Mucosa of rectum (tissue), 2 donors: ENCODE measurements around the gene SPIC.
"Not testable (repeated sequence)": the region's sequence is repeated elsewhere in the genome, so short reads cannot be mapped to it uniquely, and the experiment has no call there.

Experiments used
- H3K27ac ChIP-seq, 2 donors: one replicate each; pipeline ENCODE4 v1.7.0; 2013; ENCODE audit warnings: inconsistent platforms in 2 of 2, low read depth in 2 of 2, low read length in 2 of 2
- H3K27me3 ChIP-seq, 2 donors: one replicate each; pipeline ENCODE4 v1.7.0; 2013; ENCODE audit warnings: low read length in 2 of 2; ENCODE audit not compliant: control insufficient read depth in 2 of 2, insufficient read depth in 2 of 2
- H3K36me3 ChIP-seq, 2 donors: one replicate each; pipeline ENCODE4 v1.7.0; 2013; ENCODE audit warnings: low read length in 2 of 2; ENCODE audit not compliant: control insufficient read depth in 2 of 2, insufficient read depth in 2 of 2
- H3K4me1 ChIP-seq, 2 donors: one replicate each; pipeline ENCODE4 v1.7.0; 2013; ENCODE audit warnings: low read length in 2 of 2, mild to moderate bottlenecking in 1 of 2; ENCODE audit not compliant: control insufficient read depth in 2 of 2, insufficient read depth in 2 of 2
- H3K4me3 ChIP-seq, 2 donors: one replicate each; pipeline ENCODE4 v1.7.0; 2013; ENCODE audit warnings: low read length in 2 of 2
- H3K9ac ChIP-seq, 2 donors: one replicate each; pipeline ENCODE4 v1.7.0; 2013; ENCODE audit warnings: low read length in 2 of 2, low read depth in 1 of 2, mild to moderate bottlenecking in 1 of 2
- H3K9me3 ChIP-seq, 2 donors: one replicate each; pipeline ENCODE4 v1.7.0; 2013; ENCODE audit warnings: low read length in 2 of 2; ENCODE audit not compliant: control insufficient read depth in 2 of 2
- donor health status: healthy.
- donor health status: Normal muscosa, but diverticular disease.

SPIC gene

GRCh38 chr12:101474711-101475386 lies at the start of gene SPIC:
Gene SPIC (plus strand): TSS chr12:101475336. CDS start chr12:101476905, 1,569 bp downstream.
- H3K27ac ChIP-seq: no peak within 1 kb of the TSS

DNA sequence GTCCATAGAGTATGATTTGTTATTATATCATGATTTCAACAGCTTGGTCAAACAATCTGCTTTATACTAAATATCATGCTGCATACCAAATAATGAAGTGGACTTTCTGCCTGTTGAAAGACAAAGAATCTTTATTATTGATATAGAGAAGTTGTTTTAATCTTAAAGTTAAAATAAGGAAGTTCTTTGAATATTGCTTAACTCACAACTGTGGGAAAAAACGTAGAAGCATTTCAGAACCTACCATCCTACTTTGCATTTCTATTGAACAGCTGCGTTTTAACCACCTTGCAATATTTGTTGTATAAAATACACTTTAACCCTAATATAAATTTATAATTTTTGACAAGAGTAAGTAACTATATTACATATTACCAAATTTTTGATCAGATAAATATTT lies 44.7 kb upstream of the SPIC start:
- H3K4me3 ChIP-seq: no peak overlapping the region
- no peaks in the 10 kb centered on the region for H3K36me3 ChIP-seq
- H3K9me3 ChIP-seq: no peaks in the 10 kb centered on the region
- H3K27me3 ChIP-seq: no peaks in the 10 kb centered on the region
- no peak overlapping the region for H3K27ac ChIP-seq
- H3K9ac ChIP-seq: no peak overlapping the region
- no peaks in the 10 kb centered on the region for H3K4me1 ChIP-seq

More at GRCh38 chr12:101474711-101475386, at the start of gene SPIC:
- Histone ChIP-seq H3K4me1 (no peaks in the 10 kb centered on the region), H3K4me3 (no peak within 1 kb of the TSS), H3K27me3 (no peaks in the 10 kb centered on the region), H3K9me3 (no peaks in the 10 kb centered on the region), H3K36me3 (no peaks in the 10 kb centered on the region), H3K9ac (no peak within 1 kb of the TSS)

DNA sequence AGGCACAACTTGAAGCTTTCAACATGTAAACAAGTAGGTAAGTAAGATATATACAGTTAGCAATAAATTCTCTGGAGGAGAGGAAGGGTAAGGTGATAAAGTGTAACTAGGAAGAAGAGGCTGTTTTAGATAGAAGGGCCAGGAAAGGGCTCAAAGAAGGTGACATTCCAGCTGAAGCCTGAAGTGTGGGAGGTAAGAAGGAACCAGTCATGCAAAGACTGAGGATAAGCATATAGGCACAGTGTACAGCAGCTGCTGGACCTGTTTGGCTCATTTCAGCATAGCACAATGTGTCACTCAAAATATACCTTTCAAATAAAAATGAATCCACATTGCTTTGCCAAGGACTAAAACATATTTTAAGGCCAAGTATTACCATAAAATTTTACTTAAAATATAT lies 39.0 kb upstream of the SPIC start:
- H3K27ac ChIP-seq: no peak overlapping the region
- no peak overlapping the region for H3K4me3 ChIP-seq

GRCh38 chr12:101439236-101439635 lies 35.9 kb upstream of the SPIC start:
- H3K9ac ChIP-seq: no peak overlapping the region
- no peaks in the 10 kb centered on the region for H3K4me1 ChIP-seq

More for the DNA sequence above, 39.0 kb upstream of the SPIC start:
- no peaks in the 10 kb centered on the region for H3K4me1 ChIP-seq
- no peaks in the 10 kb centered on the region for H3K36me3 ChIP-seq
- H3K27me3 ChIP-seq: no peaks in the 10 kb centered on the region
- H3K9ac ChIP-seq: no peak overlapping the region
- H3K9me3 ChIP-seq: no peaks in the 10 kb centered on the region

DNA sequence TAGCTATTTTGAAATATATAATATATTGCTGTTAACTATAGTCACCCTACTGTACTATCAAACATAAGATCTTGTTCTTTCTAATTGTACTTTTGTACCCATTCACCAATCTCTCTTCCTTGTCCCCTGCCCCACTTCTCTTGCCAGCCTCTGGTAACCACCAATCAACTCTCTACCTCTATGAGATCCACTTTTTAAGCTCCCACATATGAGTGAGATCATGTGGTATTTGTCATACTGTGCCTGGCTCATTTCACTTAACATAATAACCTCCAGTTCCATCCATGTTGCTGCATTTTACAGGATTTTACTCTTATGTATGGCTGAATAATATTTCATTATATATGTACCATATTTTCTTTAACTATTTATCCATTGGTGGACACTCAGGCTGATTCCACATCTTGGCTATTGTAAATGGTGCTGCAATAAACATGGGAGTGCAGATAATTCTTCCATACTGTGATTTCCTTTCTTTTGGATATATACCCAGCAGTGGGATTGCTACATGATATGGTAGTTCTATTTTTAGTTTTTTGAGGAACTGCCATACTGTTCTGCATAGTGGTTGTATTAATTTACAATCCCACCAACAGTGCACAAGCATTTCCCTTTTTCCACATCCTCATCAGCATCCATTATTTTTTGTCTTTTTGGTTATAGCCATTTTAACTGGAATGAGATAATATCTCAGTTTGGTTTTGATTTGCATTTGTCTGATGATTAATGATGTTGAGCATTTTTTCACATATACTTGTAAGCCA lies 33.5 kb upstream of the SPIC start:
- no peaks in the 10 kb centered on the region for H3K27me3 ChIP-seq

More at GRCh38 chr12:101439236-101439635, 35.9 kb upstream of the SPIC start:
- Histone ChIP-seq H3K9me3 (no peaks in the 10 kb centered on the region), H3K36me3 (no peaks in the 10 kb centered on the region), H3K4me3 (no peak overlapping the region), H3K27me3 (no peaks in the 10 kb centered on the region), H3K27ac (no peak overlapping the region)

GRCh38 chr12:101455685-101456084 lies 19.5 kb upstream of the SPIC start:
- H3K4me3 ChIP-seq: no peak overlapping the region
- peaks cover 0 to 2% of the 10 kb centered on the region in 2 donors for H3K4me1 ChIP-seq
- H3K27ac ChIP-seq: no peak overlapping the region
- no peaks in the 10 kb centered on the region for H3K36me3 ChIP-seq
- no peaks in the 10 kb centered on the region for H3K9me3 ChIP-seq
- no peak overlapping the region for H3K9ac ChIP-seq
- no peaks in the 10 kb centered on the region for H3K27me3 ChIP-seq

More for the DNA sequence above, 33.5 kb upstream of the SPIC start:
- Histone ChIP-seq H3K27ac (no peak overlapping the region), H3K9me3 (no peaks in the 10 kb centered on the region), H3K36me3 (no peaks in the 10 kb centered on the region), H3K4me1 (no peaks in the 10 kb centered on the region), H3K4me3 (no peak overlapping the region), H3K9ac (no peak overlapping the region)

- Histone ChIP-seq H3K4me3 (no peak overlapping the region), H3K27me3 (no peaks in the 10 kb centered on the region), H3K9ac (no peak overlapping the region), H3K9me3 (no peaks in the 10 kb centered on the region), H3K36me3 (no peaks in the 10 kb centered on the region), H3K27ac (no peak overlapping the region), H3K4me1 (peaks cover 0 to 2% of the 10 kb centered on the region in 2 donors)
These were observed 15.3 kb upstream of the SPIC start for GRCh38 chr12:101459642-101460346.

DNA sequence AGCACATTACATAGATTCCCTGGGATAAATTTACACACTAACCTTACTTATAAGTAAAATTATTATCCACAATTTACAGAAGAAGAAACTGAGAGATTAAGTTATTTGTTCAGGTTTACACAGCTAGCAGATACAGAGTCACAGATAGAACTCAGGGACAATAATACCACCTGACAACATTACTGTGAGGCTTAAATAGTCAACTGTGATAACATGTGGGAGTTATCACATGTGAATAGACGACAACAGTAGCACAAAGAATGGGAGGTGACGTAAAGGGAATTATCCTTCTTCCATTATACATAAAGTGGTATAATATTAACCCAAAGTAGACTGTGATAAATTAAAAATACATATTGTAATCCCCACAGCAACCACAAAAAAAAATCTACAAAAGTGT lies 6.2 kb upstream of the SPIC start:
- Histone ChIP-seq H3K9ac (no peak overlapping the region), H3K4me3 (no peak overlapping the region), H3K27ac (no peak overlapping the region), H3K27me3 (no peaks in the 10 kb centered on the region), H3K9me3 (no peaks in the 10 kb centered on the region), H3K4me1 (no peaks in the 10 kb centered on the region), H3K36me3 (no peaks in the 10 kb centered on the region)

DNA sequence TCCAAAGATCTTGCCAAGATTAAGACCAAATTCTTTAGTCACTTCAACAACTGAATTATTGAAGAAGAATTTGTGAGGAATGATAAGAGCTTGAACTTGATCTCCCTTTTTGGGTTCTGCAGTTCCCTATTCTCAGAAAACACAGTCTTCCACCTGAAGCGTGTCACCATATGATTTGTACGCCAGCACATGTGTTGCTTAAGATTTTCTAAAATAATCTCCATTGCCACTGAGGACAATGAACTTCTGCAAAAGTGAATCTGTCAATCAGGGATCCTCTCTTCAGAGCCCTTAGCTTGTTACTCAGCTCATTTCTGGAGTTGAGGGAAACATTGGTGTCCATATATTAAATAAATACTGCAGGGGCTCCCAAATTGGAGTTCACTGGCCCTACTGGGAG lies 4.2 kb upstream of the SPIC start:
- H3K27ac ChIP-seq: no peak overlapping the region
- no peaks in the 10 kb centered on the region for H3K9me3 ChIP-seq
- H3K4me1 ChIP-seq: no peaks in the 10 kb centered on the region
- no peak overlapping the region for H3K4me3 ChIP-seq
- H3K27me3 ChIP-seq: no peaks in the 10 kb centered on the region
- no peaks in the 10 kb centered on the region for H3K36me3 ChIP-seq
- H3K9ac ChIP-seq: no peak overlapping the region

DNA sequence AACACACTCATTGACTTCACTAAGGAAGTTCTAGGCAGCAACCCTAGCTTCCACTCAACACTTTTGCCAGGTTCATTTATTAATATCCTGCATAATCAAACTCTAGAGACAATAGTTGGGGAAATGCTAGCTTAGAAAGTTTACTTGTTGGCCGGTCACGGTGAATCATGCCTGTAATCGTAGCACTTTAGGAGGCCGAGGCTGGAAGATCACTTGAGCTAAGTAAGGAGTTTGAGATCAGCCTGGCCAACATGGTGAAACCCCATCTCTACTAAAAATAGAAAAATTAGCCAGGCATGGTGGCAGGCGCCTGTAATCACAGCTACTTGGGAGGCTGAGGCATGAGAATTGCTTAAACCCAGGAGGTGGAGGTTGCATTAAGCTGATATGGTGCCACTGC lies 3.3 kb upstream of the SPIC start:
- not testable (repeated sequence) for H3K27me3 ChIP-seq, H3K9me3 ChIP-seq, H3K9ac ChIP-seq, H3K4me1 ChIP-seq, H3K4me3 ChIP-seq, H3K36me3 ChIP-seq, H3K27ac ChIP-seq
